HG03135 (cell line): ENCODE results near the gene CSNK2A1.

Experiments
- ATAC-seq: cut with Tn5 transposase; IDR thresholded peaks from one replicate; pipeline ENCODE4 v1.9.1; 2021; ENCODE audit warnings: mild to moderate bottlenecking, moderate library complexity; ENCODE audit not compliant: unreplicated experiment

The CSNK2A1 gene

GRCh38 chr20:568097-568652 is 24.6 kb upstream of the CSNK2A1 start:
- ATAC-seq = no peak

GRCh38 chr20:564192-564591 is 20.6 kb upstream of the CSNK2A1 start:
- ATAC-seq = no peak

DNA sequence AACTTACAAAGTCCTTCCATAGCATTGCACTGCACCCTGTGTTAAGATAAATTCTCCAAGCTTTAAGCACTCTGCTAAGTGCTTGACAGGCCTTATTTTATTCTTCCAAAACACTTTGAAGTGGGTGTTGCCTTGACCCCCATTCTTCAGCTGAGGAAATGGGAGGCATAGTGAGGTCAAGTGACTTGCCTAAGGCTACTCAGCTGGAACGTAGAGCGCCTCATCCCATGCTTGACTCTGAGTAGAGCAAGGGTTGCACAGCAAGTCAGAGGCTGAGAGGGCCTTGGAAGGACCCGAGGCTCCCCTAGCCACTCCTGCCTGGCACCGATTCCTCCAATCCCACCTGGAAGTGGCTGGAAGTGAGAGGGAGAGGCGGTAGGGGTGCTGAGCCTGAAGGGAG is 19.6 kb upstream of the CSNK2A1 start:
- ATAC-seq = no peak

- no peak for ATAC-seq
Observed at GRCh38 chr20:562232-562897, 18.8 kb upstream of the CSNK2A1 start.

DNA sequence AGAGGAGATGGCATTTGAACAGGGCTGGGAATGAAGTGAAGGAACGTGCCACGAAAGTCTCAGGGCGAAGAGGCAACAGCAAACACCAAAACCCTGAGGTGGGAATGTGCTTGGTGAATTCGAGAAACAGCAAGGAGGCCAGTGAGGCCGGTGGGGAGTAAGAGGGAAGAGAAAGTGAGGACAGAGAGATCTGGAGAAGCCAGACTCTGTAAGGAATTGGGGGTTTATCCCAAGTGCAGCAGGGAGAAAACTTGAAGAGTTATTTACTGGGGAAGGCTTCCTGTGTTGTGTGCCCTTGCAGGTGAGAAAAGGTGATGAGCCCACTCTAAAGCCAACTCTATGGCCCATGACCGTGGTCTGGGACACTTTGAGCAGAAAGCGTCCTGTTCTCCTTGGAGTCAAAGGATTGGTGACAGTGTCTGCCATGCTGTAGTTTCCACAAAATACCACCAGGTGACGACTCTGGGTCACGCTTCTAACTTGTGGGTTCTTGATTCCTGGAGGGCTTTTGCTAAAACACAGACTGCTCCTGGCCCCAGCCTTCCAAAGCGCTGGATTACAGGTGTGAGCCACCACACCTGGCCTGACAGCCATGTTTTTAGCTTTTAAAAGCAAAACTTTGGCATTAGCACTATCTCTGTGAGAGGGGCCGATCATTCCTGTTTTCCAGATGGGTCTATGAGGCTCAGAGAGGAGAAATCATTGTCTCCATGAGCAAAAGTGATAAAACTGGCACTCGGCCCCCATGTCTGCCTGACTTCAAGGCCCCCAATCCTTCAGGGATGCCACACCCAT is 18.0 kb upstream of the CSNK2A1 start:
- ATAC-seq = no peak

GRCh38 chr20:560680-561079 is 17.1 kb upstream of the CSNK2A1 start:
- ATAC-seq = no peak

- no peak for ATAC-seq
Observed at GRCh38 chr20:558117-558516, 14.5 kb upstream of the CSNK2A1 start.

DNA sequence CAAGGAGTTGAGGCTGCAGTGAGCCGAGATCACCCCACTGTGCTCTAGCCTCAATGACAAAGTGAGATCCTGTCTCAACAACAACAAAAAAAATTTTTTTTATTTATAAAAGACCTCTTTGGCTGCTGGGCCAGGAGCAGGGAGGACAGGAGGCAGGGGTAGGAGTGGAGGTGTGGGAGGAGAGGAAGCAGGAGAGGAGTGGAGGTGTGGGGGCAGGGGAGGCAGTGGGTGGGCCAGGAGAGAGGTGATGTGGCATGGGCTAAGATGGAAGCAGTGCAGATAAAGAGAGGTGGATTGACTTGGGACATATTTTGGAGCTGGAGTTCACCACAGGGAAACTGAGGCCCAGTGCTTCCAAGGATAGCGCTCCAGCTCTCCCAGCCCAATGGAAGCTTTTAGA is 13.4 kb upstream of the CSNK2A1 start:
- ATAC-seq = no peak

DNA sequence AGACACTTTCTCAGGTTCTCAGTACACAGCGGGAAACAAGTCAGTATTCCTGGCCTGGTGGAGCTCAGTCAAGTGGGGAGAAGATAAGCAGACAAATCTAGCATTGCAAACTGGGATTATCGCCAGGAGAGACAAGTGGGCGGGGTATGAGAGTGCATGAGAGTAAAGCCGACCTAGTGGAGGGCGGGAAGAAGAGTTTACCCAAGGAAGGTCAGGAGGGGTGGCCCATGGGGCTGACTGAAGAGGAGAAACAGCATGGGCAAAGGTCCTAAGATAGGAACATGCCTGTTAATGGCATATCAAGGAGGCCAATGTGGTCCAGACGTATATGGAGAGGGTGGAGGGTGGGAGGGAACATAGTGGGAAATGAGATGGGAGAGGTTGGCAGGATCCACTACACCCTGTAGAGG is 12.4 kb upstream of the CSNK2A1 start:
- no peak for ATAC-seq

- ATAC-seq = no peak
Observed at GRCh38 chr20:550611-551010, 7.0 kb upstream of the CSNK2A1 start.

DNA sequence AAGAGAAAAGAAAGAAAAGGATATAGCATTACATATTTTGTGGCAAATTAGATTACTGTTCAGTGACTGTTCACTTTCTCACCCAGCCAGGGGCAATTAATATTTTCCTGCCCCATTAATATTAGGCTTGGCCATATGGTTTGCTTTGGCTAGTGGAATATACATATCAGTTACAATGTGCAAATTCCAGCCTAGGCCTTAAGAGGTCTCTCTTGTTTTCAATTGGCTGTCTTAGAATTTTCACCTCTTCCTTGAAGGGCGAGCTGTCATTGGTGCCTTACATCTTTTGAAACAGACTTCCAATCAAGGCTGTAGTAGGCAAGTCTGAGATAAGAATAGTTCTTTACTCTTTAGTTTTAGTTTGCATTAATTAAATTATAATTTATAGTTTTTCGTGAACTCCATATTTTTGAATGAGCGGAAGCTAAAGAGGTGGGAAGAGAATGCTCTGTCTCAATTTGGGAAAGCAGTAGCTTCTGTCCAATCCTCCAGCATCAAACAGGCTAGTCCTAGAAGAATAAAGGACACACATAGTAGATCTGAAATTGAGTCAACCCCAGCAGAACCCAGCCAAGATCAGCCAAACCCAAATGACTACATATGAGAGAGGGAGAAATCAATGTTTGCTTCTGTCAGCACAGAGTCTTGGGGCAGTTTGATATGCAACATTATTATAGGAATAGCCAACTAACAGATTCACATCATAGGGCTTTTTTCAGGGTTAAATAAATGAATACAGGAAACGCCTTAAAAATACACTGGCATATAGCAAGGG is 6.3 kb upstream of the CSNK2A1 start:
- no peak for ATAC-seq

- ATAC-seq = no peak
Observed at GRCh38 chr20:548906-549305, 5.3 kb upstream of the CSNK2A1 start.

- ATAC-seq = no peak
Observed at GRCh38 chr20:547394-547793, 3.8 kb upstream of the CSNK2A1 start.

DNA sequence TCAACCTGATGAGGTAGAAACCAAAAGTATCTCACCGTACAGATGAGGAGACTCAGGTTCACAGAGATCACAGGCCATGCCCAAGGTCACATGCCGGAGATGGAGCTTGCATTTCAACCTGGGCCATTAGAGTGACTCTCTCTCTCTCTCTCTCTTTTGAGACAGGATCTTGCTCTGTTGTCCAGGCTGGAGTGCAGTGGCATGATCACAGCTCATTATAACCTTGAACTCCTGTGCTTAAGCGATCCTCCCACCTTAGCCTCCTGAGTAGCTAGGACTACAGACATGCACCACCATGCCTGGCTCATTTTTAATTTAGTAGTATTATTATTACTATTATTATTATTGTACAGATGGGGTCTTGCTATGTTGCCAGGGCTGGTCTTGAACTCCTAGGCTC is 2.8 kb upstream of the CSNK2A1 start:
- no peak for ATAC-seq

GRCh38 chr20:544153-544725 is 649 bp upstream of the CSNK2A1 start:
- ATAC-seq = no peak

- no peak for ATAC-seq
Observed at GRCh38 chr20:542777-543368, 717 bp downstream of the CSNK2A1 start.

DNA sequence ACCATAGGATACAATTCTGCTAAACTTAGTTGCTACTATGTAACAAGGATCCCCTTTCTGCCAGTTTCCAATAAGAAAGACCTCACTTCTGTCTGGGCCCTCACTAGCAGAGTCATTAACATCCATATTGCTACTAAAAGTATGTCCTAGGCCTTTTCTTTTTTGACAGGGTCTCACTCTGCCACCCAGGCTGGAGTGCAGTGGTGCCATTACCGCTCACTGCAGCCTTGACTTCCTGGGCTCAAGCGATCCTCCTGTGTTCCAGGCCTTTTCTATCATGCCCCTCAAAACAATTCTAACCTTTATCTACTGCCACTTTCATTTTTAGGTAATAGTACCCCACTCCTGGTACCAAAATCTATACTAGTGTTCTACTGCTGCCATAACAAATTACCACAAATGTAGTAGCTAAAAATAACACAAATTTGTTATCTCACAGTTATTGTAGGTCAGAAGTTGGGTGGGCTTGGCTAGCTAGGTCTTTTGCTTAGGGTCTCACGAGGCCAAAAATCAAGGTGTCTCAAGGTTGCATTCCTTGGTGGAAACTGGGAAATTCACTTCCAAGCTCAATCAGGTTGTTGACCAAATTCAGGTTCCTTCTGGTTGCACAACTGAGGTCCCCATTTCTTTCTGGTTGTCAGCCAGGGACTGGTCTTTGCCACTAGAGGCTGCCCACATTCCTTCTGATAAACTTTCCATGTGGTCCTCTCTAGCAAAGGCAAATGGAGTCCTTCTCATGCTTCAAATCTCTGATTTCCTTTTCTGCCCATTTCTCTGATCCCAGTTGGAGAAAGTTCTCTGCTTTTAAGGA is 3.0 kb downstream of the CSNK2A1 start:
- ATAC-seq = no peak

DNA sequence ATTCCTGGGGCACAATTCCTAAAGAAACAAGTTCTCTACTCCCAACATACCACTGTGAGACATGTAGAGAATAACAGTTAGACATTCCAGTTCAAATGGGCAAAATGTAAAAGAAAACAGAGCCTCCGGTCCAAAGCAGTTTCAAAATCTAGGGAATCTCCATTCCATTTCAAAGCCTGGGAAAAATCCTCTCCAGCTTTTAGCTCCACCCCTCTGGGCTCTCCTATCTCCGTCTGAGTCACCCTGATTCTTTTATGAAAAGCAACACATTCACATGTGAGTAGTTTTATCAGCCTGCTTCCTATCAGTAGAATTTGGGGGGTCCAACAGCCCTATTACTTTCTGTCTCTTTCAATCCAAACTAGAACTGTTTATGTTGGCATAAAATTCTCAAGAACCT is 3.7 kb downstream of the CSNK2A1 start:
- ATAC-seq = no peak

DNA sequence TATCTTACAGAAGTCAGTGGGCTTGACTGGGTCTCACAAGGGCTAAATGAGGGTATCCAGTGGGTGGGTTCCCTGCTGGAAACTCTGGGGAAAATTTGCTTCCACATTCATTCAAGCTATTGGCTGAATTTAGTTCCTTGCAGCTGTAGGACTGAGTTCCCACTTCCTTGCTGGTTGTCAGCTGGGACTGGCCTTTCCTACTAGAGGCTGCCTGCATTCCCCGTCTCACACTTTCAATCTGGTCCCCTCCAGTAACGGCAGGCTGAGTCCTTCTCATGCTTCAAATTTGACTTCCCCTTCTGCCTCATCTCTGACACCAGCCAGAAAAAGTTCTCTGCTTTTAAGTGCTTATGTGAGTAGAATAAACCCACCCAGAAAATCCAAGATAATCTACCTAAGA is 4.4 kb downstream of the CSNK2A1 start:
- no peak for ATAC-seq

DNA sequence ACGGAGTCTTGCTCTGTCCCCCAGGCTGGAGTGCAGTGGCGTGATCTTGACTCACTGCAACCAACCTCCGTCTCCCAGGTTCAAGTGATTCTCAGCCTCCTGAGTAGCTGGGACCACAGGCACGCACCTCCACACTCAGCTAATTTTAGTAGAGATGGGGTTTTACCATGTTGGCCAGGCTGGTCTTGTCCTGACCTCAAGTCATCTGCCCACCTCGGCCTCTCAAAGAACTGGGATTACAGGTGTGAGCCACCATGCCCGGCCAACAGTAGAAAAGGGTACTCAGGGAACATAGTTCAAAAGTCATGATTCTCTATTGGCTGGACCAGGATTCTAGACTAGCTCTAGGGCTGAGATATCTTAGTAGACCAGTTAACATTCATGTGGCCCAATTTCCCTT is 5.6 kb downstream of the CSNK2A1 start:
- no peak for ATAC-seq
